Measurements from ENCODE around the gene TLCD3B. TPM values are rescaled to one million over a fixed set of nuclear protein-coding genes. Genes with fewer than 3 reads are reported as not detected.
A peak's percentile ranks its signal among the peaks of the same experiment; 100 is the strongest.

Gene TLCD3B
- total RNA-seq, 1 experiment from 2014 or later, result 20.9 TPM

DNA sequence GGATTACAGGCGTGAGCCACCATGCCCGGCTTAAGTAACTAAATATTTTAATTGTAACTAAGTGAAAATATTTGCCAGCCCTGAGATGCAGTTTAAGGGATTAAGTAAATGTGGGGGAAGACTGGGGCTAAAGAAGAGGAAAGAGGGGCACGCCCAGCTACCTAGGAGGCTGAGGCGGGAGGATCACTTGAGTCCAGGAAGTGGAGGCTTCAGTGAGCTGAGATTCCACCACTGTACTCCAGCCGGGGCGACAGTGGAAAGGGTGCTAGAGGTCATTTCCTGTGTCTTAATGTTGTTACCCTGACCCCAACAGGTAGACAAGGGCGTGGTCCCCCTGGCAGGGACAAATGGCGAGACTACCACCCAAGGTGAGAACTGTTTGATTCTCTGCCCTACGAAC is 37.3 kb upstream of the TLCD3B start:
- H3K27me3 Mint-ChIP-seq (ENCODE audit: low read depth), result no peaks in the 10 kb centered on the region; the same call in 1 of the 2 replicates
- H3K4me2 ChIP-seq (ENCODE audit: insufficient read depth, insufficient read length, low read length), result no peak overlapping the region
- peak overlapping the region in 2 of 3 experiments; percentile 40 to 57; a peak in 2 of 7 replicates for H3K27ac Mint-ChIP-seq
- H3K4ac ChIP-seq (ENCODE audit: low read depth, low read length), result no peak overlapping the region
- no peak overlapping the region for H4K5ac ChIP-seq (ENCODE audit: insufficient read length, low read depth, low read length)
- H3K9me3 ChIP-seq (ENCODE audit: control insufficient read depth, low read depth, low read length), result no peaks in the 10 kb centered on the region
- no peaks in the 10 kb centered on the region; a peak in 1 of 5 replicates for H3K9me3 Mint-ChIP-seq
- H2BK120ac ChIP-seq (ENCODE audit: low read depth, low read length, poor library complexity, severe bottlenecking), result no peak overlapping the region
- H4K8ac ChIP-seq (replicated peaks; ENCODE audit: insufficient read length, low read depth, low read length), result no peak overlapping the region
- H2BK15ac ChIP-seq (ENCODE audit: low read depth, low read length), result no peak overlapping the region
- H3K79me2 ChIP-seq (ENCODE audit: insufficient read depth, low read length), result peaks cover 12% of the 10 kb centered on the region; the same call in 1 of the 2 replicates
- H2AFZ ChIP-seq (ENCODE audit: low read length), result no peak overlapping the region
- no peak overlapping the region for H3K9ac ChIP-seq (ENCODE audit: extremely low read depth, insufficient read length, low read length)
- H2AK5ac ChIP-seq (ENCODE audit: insufficient read length, low read length), result no peak overlapping the region
- H3K79me1 ChIP-seq (ENCODE audit: insufficient read depth, low read depth, low read length, poor library complexity, severe bottlenecking), result peaks cover 7% of the 10 kb centered on the region
- no peaks in the 10 kb centered on the region for H3K27me3 ChIP-seq (ENCODE audit: insufficient read depth, low read length)
- H3K4me1 Mint-ChIP-seq, result peaks cover 17 to 28% of the 10 kb centered on the region in 2 experiments
- H4K20me1 ChIP-seq (ENCODE audit: control insufficient read depth, insufficient read depth, insufficient read length), result no peaks in the 10 kb centered on the region
- H2BK12ac ChIP-seq (ENCODE audit: insufficient read length, low read depth, low read length), result no peak overlapping the region
- H3K56ac ChIP-seq (ENCODE audit: insufficient read length, low read depth, low read length), result no peak overlapping the region
- H4K91ac ChIP-seq (ENCODE audit: insufficient read length, low read depth, low read length), result no peak overlapping the region
- WGBS (ENCODE audit: extremely low coverage, insufficient read length, low lambda C conversion rate), result no CpG with 5 or more reads among the region's 9 CpGs
- H2BK5ac ChIP-seq (ENCODE audit: insufficient read length, low read length), result no peak overlapping the region
- H3K23ac ChIP-seq (ENCODE audit: insufficient read length, low read depth, low read length), result no peak overlapping the region
- H3K27ac ChIP-seq (ENCODE audit: insufficient read length, low read depth, low read length), result no peak overlapping the region
- no peak for DNase-seq
- H3K14ac ChIP-seq (ENCODE audit: insufficient read depth, low read length), result no peak overlapping the region
- peaks cover 51 to 69% (median 58%) of the 10 kb centered on the region in 3 experiments for H3K36me3 Mint-ChIP-seq (ENCODE audit: insufficient read depth in 1 of 3, low read depth in 3 of 3)
- H3K18ac ChIP-seq (ENCODE audit: insufficient read length, low read depth, low read length), result no peak overlapping the region
- H3K23me2 ChIP-seq (ENCODE audit: insufficient read length, low read depth, low read length, poor library complexity, severe bottlenecking), result peaks cover 17% of the 10 kb centered on the region
- no peak overlapping the region; a peak in 3 of 5 replicates for H3K4me3 Mint-ChIP-seq
- TF ChIP-seq, protein P1, sequence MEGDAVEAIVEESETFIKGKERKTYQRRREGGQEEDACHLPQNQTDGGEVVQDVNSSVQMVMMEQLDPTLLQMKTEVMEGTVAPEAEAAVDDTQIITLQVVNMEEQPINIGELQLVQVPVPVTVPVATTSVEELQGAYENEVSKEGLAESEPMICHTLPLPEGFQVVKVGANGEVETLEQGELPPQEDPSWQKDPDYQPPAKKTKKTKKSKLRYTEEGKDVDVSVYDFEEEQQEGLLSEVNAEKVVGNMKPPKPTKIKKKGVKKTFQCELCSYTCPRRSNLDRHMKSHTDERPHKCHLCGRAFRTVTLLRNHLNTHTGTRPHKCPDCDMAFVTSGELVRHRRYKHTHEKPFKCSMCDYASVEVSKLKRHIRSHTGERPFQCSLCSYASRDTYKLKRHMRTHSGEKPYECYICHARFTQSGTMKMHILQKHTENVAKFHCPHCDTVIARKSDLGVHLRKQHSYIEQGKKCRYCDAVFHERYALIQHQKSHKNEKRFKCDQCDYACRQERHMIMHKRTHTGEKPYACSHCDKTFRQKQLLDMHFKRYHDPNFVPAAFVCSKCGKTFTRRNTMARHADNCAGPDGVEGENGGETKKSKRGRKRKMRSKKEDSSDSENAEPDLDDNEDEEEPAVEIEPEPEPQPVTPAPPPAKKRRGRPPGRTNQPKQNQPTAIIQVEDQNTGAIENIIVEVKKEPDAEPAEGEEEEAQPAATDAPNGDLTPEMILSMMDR (conservative IDR thresholded peaks at IDR 0.05), result no peak
- H3T11ph ChIP-seq (ENCODE audit: low read length), result no peak overlapping the region
- no peak overlapping the region for H2BK20ac ChIP-seq (ENCODE audit: low read depth, low read length, poor library complexity, severe bottlenecking)
- H3K4me1 ChIP-seq (ENCODE audit: insufficient read depth, low read length), result no peaks in the 10 kb centered on the region; the same call in 1 of the 2 replicates

Measured in H9 (cell line).